GM18502 (cell line): ENCODE measurements around the gene HOXB2.

Experiments
- ATAC-seq: cut with Tn5 transposase; IDR thresholded peaks from one replicate; pipeline ENCODE4 v1.9.1; 2021; ENCODE audit warnings: mild to moderate bottlenecking; ENCODE audit not compliant: unreplicated experiment, poor library complexity

The HOXB2 gene

GRCh38 chr17:48499735-48500434, 45.0 kb downstream of the HOXB2 start:
- no peak for ATAC-seq

- ATAC-seq = no peak
Measured at GRCh38 chr17:48499248-48499647, 45.7 kb downstream of the HOXB2 start.

DNA sequence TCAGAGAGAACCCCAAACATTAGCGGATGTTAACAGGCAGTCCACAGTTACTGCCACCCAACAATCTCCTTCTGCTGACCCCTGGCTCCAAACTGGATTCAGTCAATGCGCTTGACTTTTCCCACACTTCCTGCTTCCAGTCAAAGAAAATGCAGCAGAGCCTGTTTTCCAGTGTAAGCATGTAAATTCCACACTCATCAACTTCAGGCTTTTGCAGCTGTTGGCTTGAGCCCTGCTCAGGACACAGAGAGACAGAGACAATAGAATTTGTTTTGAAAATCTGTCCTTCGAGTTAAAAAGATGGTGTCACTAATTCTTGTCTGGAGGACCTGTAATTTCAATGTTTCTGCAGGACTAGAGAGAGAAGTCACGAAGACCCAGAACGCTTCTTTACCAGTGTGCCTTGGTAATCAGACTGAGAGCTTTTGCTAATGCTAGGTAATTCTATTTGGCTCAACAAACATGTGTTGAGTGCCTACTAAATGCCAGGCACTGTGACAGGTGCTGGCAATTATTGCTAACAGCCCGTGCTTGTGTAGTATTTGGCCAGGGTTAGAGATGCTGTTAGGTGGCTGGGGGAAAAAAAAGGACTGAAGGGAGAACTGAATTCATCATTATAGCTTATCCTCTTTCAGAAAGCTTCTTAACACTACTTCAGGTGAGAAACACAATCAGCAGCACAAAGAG, 46.6 kb downstream of the HOXB2 start:
- ATAC-seq = no peak

DNA sequence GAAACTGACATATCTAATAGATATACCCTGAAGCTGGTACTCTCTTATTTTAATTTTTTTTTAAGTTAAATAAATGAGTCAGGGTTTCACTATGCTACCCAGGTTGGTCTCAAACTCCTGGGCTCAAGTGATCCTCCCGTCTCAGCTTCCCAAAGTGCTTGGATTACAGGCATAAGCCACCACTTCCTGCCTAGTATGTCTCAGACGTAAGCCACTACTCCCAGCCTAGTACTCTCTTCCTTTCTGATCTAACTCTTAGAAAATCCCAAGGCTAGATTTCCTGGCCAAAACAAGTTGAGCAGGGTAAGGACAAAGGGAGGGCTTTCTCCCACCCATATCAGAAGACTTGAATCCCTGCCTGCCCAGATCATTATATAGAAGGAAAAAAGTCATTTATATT, 47.8 kb downstream of the HOXB2 start:
- no peak for ATAC-seq

DNA sequence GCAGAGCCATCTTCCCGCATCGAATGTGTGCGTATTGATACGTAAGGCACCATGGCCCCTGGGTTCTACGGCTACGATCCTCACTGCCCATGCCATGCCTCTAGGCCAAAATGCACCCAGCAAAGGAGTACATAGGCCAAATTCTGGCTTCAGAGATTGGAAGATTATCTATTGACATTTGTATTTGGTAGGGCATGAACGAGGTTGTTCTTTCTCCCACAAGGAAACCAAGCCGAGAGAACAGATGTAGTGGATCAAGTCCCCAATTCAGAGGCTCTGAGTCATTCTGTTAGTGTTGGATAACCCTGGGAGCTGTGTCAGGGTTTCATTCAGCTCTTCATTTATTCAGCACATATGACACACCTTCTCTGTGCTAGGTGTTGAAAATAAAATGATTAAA, 50.6 kb downstream of the HOXB2 start:
- no peak for ATAC-seq
